ENCODE data around the gene NUDT8. TPM values are rescaled to one million over a fixed set of nuclear protein-coding genes. Genes with fewer than 3 reads are reported as not detected.

The NUDT8 gene
- total and polyA plus RNA-seq, 2 of the 8 experiments (the other 6 are each of a cell fraction or from before 2014, with no cell fraction given): 7.2 to 8.3 TPM

DNA sequence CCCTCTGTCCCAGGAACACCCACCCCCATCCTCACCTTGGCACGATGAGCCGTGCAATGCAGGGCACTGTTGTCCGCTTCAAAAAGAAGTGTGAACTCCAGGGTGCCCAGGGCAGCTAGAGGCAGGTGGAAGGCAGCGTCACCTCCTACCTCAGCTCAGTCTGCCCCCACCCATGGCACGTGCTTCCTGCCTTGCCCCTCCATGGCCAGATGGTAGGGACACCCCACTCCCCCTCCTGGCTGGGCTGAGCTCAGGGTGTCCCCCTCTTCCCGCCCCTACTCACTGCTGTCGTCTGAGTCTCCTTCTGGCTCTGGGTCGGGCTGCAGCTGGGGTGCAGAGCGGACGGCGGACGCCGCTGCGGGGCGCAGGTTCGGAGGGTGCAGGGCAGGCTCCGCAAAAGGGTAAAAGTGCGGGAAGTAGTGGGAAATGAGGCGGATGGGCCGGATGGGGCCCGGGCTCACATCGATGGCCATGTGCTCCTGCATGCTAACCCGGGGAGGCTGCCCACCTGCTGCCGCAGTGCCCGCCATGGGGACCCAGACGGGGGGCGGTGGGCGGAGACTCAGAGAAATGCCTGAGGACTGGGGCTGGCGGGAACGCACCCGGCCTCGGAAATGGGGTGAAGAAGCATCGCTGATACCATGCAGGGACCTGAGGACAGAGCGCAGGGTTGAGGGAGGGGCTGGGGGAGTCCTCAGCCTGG, 13.9 kb downstream of the NUDT8 start:
- no peak for FAIRE-seq
- CTCF ChIA-PET (ENCODE audit: partially characterized antibody): interaction anchor here (0.8 to 7.3 kb wide), 9 partner anchors 8 to 267 kb away, joined by 3 to 117 read pairs (median 4); partner anchors contain the start of genes GSTP1 and NUDT8
- TF ChIP-seq, protein P1, sequence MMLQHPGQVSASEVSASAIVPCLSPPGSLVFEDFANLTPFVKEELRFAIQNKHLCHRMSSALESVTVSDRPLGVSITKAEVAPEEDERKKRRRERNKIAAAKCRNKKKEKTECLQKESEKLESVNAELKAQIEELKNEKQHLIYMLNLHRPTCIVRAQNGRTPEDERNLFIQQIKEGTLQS (IDR thresholded peaks at IDR 0.05; ENCODE audit: insufficient read depth, low read depth, low read length): no peak
- no peak for TF ChIP-seq HDAC6 (IDR thresholded peaks at IDR 0.05; ENCODE audit: low read depth, low read length)
- TF ChIP-seq, protein P2, sequence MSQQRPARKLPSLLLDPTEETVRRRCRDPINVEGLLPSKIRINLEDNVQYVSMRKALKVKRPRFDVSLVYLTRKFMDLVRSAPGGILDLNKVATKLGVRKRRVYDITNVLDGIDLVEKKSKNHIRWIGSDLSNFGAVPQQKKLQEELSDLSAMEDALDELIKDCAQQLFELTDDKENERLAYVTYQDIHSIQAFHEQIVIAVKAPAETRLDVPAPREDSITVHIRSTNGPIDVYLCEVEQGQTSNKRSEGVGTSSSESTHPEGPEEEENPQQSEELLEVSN (IDR thresholded peaks at IDR 0.05): peak; percentile 94
- TF ChIP-seq CREB1 (IDR thresholded peaks at IDR 0.05): no peak
- TF ChIP-seq, protein P3, sequence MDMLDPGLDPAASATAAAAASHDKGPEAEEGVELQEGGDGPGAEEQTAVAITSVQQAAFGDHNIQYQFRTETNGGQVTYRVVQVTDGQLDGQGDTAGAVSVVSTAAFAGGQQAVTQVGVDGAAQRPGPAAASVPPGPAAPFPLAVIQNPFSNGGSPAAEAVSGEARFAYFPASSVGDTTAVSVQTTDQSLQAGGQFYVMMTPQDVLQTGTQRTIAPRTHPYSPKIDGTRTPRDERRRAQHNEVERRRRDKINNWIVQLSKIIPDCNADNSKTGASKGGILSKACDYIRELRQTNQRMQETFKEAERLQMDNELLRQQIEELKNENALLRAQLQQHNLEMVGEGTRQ (IDR thresholded peaks at IDR 0.05; ENCODE audit: low read length): no peak
- TF ChIP-seq SRF (IDR thresholded peaks at IDR 0.05; ENCODE audit: low read depth, low read length): no peak
- TF ChIP-seq RBBP5 (IDR thresholded peaks at IDR 0.05; ENCODE audit: borderline replicate concordance, low read depth, low read length): no peak
- TF ChIP-seq, protein P4, sequence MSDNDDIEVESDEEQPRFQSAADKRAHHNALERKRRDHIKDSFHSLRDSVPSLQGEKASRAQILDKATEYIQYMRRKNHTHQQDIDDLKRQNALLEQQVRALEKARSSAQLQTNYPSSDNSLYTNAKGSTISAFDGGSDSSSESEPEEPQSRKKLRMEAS (IDR thresholded peaks at IDR 0.05): peak; percentile 86

More for the DNA sequence above, 13.9 kb downstream of the NUDT8 start:
- Histone ChIP-seq H2BK12ac (ENCODE audit: low read depth, low read length) (peak overlapping the region; percentile 96; the same call in 1 of the 2 replicates), H2BK120ac (replicated peaks; ENCODE audit: low read depth, low read length) (no peak overlapping the region), H4K91ac (replicated peaks; ENCODE audit: insufficient read length, low read length) (peak overlapping the region; percentile 86), H3K27ac (ENCODE audit: low read depth, low read length) (no peak overlapping the region), H3K27me3 (replicated peaks in 1 of 4; ENCODE audit: control insufficient read depth in 3 of 4, extremely low read depth in 1 of 4, insufficient read depth in 3 of 4, low read length in 3 of 4) (peaks cover 0 to 10% (median 5%) of the 10 kb centered on the region in 4 experiments; a peak in 6 of 7 replicates), H2AFZ (ENCODE audit: low read length) (no peak overlapping the region), H3K23me2 (ENCODE audit: low read depth, low read length) (peaks cover 4% of the 10 kb centered on the region; the same call in 1 of the 2 replicates), H2BK20ac (ENCODE audit: low read length) (peak overlapping the region; percentile 72), H4K20me1 (replicated peaks in 1 of 2; ENCODE audit: control insufficient read depth in 1 of 2, insufficient read depth in 2 of 2, low read length in 2 of 2) (peaks cover 0 to 4% of the 10 kb centered on the region in 2 experiments), H3K36me3 (ENCODE audit: control insufficient read depth in 2 of 4, insufficient read depth in 4 of 4, low read length in 3 of 4) (peaks cover 0 to 9% (median 5%) of the 10 kb centered on the region in 4 experiments; a peak in 5 of 8 replicates), H3K79me2 (ENCODE audit: control insufficient read depth in 1 of 2, insufficient read depth in 2 of 2, low read length in 2 of 2) (peaks cover 0 to 3% of the 10 kb centered on the region in 2 experiments; a peak in 1 of 4 replicates), H3K4ac (replicated peaks; ENCODE audit: insufficient read length, low read depth, low read length) (peak overlapping the region; percentile 92), H4K8ac (ENCODE audit: extremely low read depth, insufficient read depth, low read length) (no peak overlapping the region), H2AK5ac (ENCODE audit: low read depth, low read length) (peak overlapping the region; percentile 61; the same call in 1 of the 2 replicates), H3K18ac (ENCODE audit: extremely low read depth, low read length) (0 out of 2 replicates have a peak overlapping the region, but pooled peaks have one; percentile 90), H3K14ac (ENCODE audit: insufficient read length) (no peak overlapping the region), H3K4me1 (replicated peaks in 1 of 4; ENCODE audit: control insufficient read depth in 3 of 4, insufficient read depth in 4 of 4, low read length in 3 of 4) (peaks cover 13 to 36% (median 31%) of the 10 kb centered on the region in 4 experiments), H3K79me1 (ENCODE audit: low read depth, low read length) (no peaks in the 10 kb centered on the region), H2BK15ac (ENCODE audit: low read length) (peak overlapping the region; percentile 90), H3K23ac (ENCODE audit: insufficient read length) (no peak overlapping the region), H2BK5ac (ENCODE audit: low read depth, low read length) (peak overlapping the region; percentile 63; the same call in 1 of the 2 replicates), H3K56ac (replicated peaks; ENCODE audit: insufficient read length, low read depth, low read length) (no peak overlapping the region), H3K9me3 (ENCODE audit: insufficient read depth in 2 of 2, low read depth in 1 of 2, low read length in 1 of 2) (no peaks in the 10 kb centered on the region; a peak in 1 of 4 replicates), H3K9ac (replicated peaks in 1 of 4; ENCODE audit: extremely low read depth in 1 of 4, low read depth in 3 of 4, low read length in 3 of 4) (no peak overlapping the region), H4K5ac (ENCODE audit: insufficient read length, low read depth, low read length) (peak overlapping the region; percentile 6), H3K4me2 (ENCODE audit: insufficient read depth in 1 of 2, low read depth in 2 of 2, low read length in 2 of 2) (peak overlapping the region; percentile 41 to 47; a peak in 3 of 4 replicates), H3K4me3 (ENCODE audit: extremely low read depth in 1 of 4, insufficient read depth in 2 of 4, low read depth in 3 of 4, low read length in 4 of 4) (0 out of 8 replicates have a peak overlapping the region, but pooled peaks of 1 of the 4 experiments have one; percentile 20)
- DNase-seq (ENCODE audit: low read depth in 1 of 2, low spot score in 2 of 2): peak in 1 of 2 experiments; percentile 54
- POLR2A ChIA-PET (ENCODE audit: partially characterized antibody): interaction anchor here (0.7 to 10.7 kb wide), 7 partner anchors 10 to 42 kb away, joined by 3 to 194 read pairs (median 4); partner anchors contain the start of genes GSTP1, NUDT8 and TBX10
- WGBS, 2 experiments (ENCODE audit: extremely low coverage in 1 of 2, insufficient coverage in 1 of 2, insufficient read length in 1 of 2, insufficient replicate concordance in 2 of 2, low coverage in 1 of 2, low lambda C conversion rate in 2 of 2, missing lambda C conversion rate in 1 of 2): 51% methylated on average over 30 of the region's 34 CpGs; no CpG with 5 or more reads in 1 of the 2 experiments
